Measurements from ENCODE around the gene DHRSX.
"Not testable (repeated sequence)": the region's sequence is repeated elsewhere in the genome, so short reads cannot be mapped to it uniquely, and the experiment has no call there.

DHRSX gene

DNA sequence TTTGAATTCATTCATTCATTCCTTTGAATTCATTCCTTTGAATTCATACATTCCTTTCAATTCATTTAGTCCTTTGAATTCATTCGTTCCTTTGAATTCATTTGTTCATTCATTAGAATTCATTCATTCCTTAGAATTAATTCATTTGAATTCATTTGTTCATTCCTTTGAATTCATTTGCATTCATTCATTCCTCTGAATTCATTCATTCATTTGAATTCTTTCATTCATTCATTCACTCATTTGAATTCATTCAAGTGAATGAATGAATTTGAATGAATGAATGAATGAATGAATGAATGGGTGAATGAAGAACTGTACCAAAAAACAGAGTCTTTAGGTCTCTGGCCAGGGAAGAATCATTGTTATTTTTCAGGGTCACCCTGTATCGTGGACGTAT, 216.6 kb downstream of the DHRSX start:
- H3K9me3 ChIP-seq (ENCODE audit: control insufficient read depth in 1 of 2, low read length in 2 of 2) = no peaks in the 10 kb centered on the region
- H3K36me3 ChIP-seq (ENCODE audit: control insufficient read depth in 1 of 2, insufficient read depth in 2 of 2, low read length in 2 of 2) = no peaks in the 10 kb centered on the region
- no peaks in the 10 kb centered on the region for H3K4me1 ChIP-seq (ENCODE audit: control insufficient read depth in 1 of 2, insufficient read depth in 2 of 2, low read length in 2 of 2)
- no peak overlapping the region for H3K27ac ChIP-seq (ENCODE audit: low read length)
- no peak overlapping the region for H3K4me3 ChIP-seq (ENCODE audit: low read depth in 1 of 2, low read length in 2 of 2)
- no peaks in the 10 kb centered on the region for H3K27me3 ChIP-seq (ENCODE audit: low read depth, low read length)

DNA sequence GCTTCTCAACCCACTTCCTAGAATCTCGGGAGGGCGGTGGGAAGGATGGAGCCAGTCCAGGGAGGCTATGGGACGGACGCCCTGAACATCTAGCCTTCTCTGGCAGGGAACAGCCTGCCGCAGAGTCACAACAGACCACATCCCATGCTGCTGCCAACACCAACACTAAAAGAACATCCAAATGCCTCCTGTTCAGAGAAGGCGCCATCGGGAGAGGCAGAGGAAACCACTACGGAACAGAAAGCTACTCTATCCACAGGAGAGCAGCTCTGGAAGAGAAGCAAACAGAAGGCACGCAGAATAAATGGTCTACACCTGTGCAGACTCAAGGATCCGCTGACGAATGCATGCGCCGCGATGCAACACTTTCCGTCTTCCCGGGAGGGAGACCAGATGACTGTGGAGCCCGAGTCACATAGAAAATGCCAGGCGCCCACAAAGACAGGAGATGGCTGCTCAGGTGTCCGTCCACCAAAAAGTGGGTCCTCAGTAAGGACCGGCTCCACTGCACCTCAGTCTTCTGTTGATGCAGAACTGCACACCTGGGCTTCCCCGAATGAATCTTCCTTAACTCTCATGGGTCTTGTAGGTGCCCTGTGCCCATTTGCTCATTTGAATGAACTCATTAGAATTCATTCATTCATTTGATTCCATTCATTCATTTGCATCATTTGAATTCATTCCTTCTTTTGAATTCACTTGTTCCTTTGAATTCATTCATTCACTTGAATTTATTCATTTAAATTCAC, 217.5 kb downstream of the DHRSX start:
- no peak overlapping the region for H3K4me3 ChIP-seq (ENCODE audit: low read depth in 1 of 2, low read length in 2 of 2)
- H3K9me3 ChIP-seq (ENCODE audit: control insufficient read depth in 1 of 2, low read length in 2 of 2) = no peaks in the 10 kb centered on the region
- no peak overlapping the region for H3K27ac ChIP-seq (ENCODE audit: low read length)
- no peaks in the 10 kb centered on the region for H3K36me3 ChIP-seq (ENCODE audit: control insufficient read depth in 1 of 2, insufficient read depth in 2 of 2, low read length in 2 of 2)
- no peaks in the 10 kb centered on the region for H3K27me3 ChIP-seq (ENCODE audit: low read depth, low read length)
- H3K4me1 ChIP-seq (ENCODE audit: control insufficient read depth in 1 of 2, insufficient read depth in 2 of 2, low read length in 2 of 2) = no peaks in the 10 kb centered on the region

DNA sequence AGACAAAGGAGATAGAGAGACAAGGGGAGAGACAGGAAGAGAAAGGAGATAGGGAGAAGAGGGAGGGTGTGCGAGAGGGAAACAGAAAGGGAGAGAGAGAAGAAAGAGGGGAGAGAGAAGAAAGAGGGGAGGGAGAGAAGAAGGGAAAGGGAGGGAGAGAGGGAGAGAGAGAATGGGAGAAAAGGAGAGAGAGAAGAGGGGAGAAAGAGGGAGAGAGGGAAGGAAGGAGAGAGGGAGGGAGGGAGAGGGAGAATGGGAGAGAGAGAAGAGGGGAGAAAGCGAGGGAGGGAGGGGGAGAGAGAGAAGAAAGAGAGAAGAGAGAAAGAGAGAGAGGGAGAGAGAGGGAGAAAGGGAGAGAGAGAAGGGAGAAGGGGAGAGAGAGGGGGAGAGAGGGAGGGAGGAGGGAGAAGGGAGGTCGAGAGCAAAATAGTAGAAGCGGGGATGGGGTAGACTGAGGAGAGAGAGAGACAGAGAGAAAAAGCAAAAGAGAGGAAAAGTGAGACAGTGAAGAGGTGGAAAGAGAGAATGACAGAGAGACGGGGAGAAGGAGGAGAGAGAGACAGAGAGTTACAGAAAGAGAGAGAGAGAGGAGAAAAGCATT, 218.2 kb downstream of the DHRSX start:
- H3K27ac ChIP-seq (ENCODE audit: low read length) = no peak overlapping the region

DNA sequence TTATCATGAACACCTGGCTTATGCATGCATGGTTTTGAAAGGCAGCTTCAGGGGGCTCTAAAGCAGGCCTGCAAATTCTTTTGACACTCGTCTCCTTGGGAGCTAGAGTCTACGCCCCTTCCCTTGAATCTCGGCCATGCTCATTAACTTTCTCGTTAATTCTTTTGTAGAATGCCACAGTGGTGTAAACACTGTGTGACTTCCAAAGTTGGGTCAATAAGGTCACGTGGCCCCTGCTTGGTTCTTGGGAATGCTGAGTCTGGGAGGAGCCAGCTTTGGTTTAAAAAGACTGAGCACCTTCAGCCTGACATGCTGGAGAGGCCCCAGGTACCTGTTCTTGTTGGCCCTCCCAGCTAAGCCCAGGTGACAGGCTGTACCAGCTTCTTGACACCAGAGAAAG, 228.4 kb downstream of the DHRSX start:
- Histone ChIP-seq H3K4me1 (ENCODE audit: control insufficient read depth in 1 of 2, insufficient read depth in 2 of 2, low read length in 2 of 2) (no peaks in the 10 kb centered on the region), H3K36me3 (ENCODE audit: control insufficient read depth in 1 of 2, insufficient read depth in 2 of 2, low read length in 2 of 2) (peaks cover 3% of the 10 kb centered on the region in 2 donors), H3K9me3 (ENCODE audit: control insufficient read depth in 1 of 2, low read length in 2 of 2) (no peaks in the 10 kb centered on the region), H3K27me3 (ENCODE audit: low read depth, low read length) (no peaks in the 10 kb centered on the region), H3K4me3 (ENCODE audit: low read depth in 1 of 2, low read length in 2 of 2) (no peak overlapping the region), H3K27ac (ENCODE audit: low read length) (no peak overlapping the region)

More for the DNA sequence above, 218.2 kb downstream of the DHRSX start:
- no peaks in the 10 kb centered on the region for H3K4me1 ChIP-seq (ENCODE audit: control insufficient read depth in 1 of 2, insufficient read depth in 2 of 2, low read length in 2 of 2)
- H3K4me3 ChIP-seq (ENCODE audit: low read depth in 1 of 2, low read length in 2 of 2) = no peak overlapping the region
- no peaks in the 10 kb centered on the region for H3K27me3 ChIP-seq (ENCODE audit: low read depth, low read length)
- H3K9me3 ChIP-seq (ENCODE audit: control insufficient read depth in 1 of 2, low read length in 2 of 2) = no peaks in the 10 kb centered on the region
- no peaks in the 10 kb centered on the region for H3K36me3 ChIP-seq (ENCODE audit: control insufficient read depth in 1 of 2, insufficient read depth in 2 of 2, low read length in 2 of 2)

DNA sequence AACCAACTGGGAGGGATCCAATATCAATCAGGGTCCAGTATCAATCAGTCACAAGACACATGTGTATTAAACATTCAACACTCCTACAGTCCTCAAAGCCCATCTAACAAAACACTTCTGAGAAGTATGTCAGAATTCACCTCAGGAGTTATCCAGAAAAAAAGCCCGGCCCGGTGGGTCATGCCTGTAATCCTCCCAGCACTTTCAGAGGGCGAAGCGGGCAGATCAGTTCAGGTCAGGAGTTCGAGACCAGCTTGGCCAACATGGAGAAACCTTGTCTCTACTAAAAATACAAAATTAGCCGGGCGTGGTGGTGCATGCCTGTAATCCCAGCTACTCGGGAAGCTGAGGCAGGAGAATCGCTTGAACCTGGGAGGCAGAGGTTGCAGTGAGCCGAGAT, 229.2 kb downstream of the DHRSX start:
- H3K27ac ChIP-seq (ENCODE audit: low read length); H3K27me3 ChIP-seq (ENCODE audit: low read depth, low read length); H3K36me3 ChIP-seq (ENCODE audit: control insufficient read depth in 1 of 2, insufficient read depth in 2 of 2, low read length in 2 of 2); H3K4me3 ChIP-seq (ENCODE audit: low read depth in 1 of 2, low read length in 2 of 2); H3K4me1 ChIP-seq (ENCODE audit: control insufficient read depth in 1 of 2, insufficient read depth in 2 of 2, low read length in 2 of 2); H3K9me3 ChIP-seq (ENCODE audit: control insufficient read depth in 1 of 2, low read length in 2 of 2): not testable (repeated sequence)

DNA sequence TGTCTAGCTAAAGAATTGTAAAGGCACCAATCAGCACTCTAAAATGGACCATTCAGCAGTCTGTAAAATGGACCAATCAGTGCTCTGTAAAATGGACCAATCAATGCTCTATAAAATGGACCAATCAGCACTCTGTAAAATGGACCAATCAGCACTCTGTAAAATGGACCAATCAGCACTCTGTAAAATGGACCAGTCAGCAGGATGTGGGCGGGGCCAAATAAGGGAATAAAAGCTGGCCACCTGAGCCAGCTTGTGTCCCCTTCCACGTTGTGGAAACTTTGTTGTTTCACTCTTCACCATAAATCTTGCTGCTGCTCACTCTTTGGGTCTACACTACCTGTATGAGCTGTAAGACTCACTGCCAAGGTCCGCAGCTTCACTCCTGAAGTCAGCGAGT, 230.0 kb downstream of the DHRSX start:
- not testable (repeated sequence) for H3K27me3 ChIP-seq (ENCODE audit: low read depth, low read length); H3K4me3 ChIP-seq (ENCODE audit: low read depth in 1 of 2, low read length in 2 of 2); H3K27ac ChIP-seq (ENCODE audit: low read length); H3K4me1 ChIP-seq (ENCODE audit: control insufficient read depth in 1 of 2, insufficient read depth in 2 of 2, low read length in 2 of 2); H3K9me3 ChIP-seq (ENCODE audit: control insufficient read depth in 1 of 2, low read length in 2 of 2)
- H3K36me3 ChIP-seq (ENCODE audit: control insufficient read depth in 1 of 2, insufficient read depth in 2 of 2, low read length in 2 of 2) = peaks cover 3 to 13% of the 10 kb centered on the region in 2 donors

DNA sequence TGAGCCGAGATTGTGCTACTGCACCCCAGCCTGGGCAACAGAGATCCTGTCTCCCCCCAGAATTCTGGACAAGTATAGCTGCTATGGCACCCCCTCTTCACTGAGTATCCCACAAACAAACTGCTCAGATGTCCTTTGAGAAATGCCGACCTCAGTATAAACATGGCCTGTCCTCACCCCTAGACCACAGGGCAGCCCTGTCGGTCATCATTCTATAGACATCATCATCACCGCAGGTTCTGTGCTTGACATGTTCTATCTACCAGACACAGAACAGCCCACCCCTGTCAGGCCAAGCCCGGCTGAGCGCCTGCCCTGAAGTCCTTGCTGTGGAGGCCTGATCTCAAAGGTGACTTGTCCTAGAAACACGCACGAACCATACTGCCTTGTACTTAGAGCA, 232.9 kb downstream of the DHRSX start:
- no peak overlapping the region for H3K27ac ChIP-seq (ENCODE audit: low read length)
- peaks cover 0 to 1% of the 10 kb centered on the region in 2 donors for H3K4me1 ChIP-seq (ENCODE audit: control insufficient read depth in 1 of 2, insufficient read depth in 2 of 2, low read length in 2 of 2)
- H3K27me3 ChIP-seq (ENCODE audit: low read depth, low read length) = no peaks in the 10 kb centered on the region
- peaks cover 3 to 19% of the 10 kb centered on the region in 2 donors for H3K36me3 ChIP-seq (ENCODE audit: control insufficient read depth in 1 of 2, insufficient read depth in 2 of 2, low read length in 2 of 2)
- H3K4me3 ChIP-seq (ENCODE audit: low read depth in 1 of 2, low read length in 2 of 2) = no peak overlapping the region
- no peaks in the 10 kb centered on the region for H3K9me3 ChIP-seq (ENCODE audit: control insufficient read depth in 1 of 2, low read length in 2 of 2)

DNA sequence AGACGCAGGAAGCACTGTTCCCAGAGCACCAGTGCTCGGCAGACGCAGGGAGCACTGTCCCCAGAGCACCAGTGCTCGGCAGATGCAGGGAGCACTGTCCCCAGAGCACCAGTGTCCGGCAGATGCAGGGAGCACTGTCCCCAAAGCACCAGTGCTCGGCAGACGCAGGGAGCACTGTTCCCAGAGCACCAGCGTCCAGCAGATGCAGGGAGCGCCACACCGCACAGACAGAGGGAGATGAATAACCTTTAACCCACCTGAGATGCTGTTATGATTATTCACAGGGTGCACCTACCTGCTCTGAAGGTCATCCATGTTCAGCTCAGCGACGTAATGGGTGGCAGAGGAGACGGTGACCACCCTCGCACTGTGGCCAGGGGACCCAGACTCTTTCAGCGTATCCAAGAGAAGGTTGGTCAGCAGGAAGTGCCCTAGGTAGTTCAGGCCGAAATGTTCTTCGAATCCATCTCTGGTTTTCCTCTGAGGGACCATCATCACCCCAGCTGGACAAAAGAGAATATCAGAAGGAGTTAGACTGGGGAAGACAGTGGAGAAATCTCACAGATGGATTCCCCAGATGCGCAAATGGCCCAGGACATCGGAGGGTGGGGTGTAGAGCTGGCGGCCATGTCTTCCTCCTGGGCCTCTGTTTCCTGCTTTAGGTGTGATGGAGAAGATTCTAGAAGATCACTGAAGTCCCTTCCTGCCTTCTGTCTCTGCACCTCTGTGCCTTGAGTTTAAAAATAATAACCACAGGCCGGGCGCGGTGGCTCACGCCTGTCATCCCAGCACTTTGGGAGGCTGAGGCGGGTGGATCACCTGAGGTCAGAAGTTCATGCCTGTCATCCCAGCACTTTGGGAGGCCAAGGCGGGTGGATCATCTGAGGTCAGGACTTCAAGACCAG, 234.1 kb downstream of the DHRSX start:
- Histone ChIP-seq H3K9me3 (ENCODE audit: control insufficient read depth in 1 of 2, low read length in 2 of 2) (no peaks in the 10 kb centered on the region), H3K27me3 (ENCODE audit: low read depth, low read length) (no peaks in the 10 kb centered on the region), H3K27ac (ENCODE audit: low read length) (no peak overlapping the region), H3K4me1 (ENCODE audit: control insufficient read depth in 1 of 2, insufficient read depth in 2 of 2, low read length in 2 of 2) (peaks cover 0 to 6% of the 10 kb centered on the region in 2 donors), H3K4me3 (ENCODE audit: low read depth in 1 of 2, low read length in 2 of 2) (no peak overlapping the region), H3K36me3 (ENCODE audit: control insufficient read depth in 1 of 2, insufficient read depth in 2 of 2, low read length in 2 of 2) (peaks cover 3 to 19% of the 10 kb centered on the region in 2 donors)

DNA sequence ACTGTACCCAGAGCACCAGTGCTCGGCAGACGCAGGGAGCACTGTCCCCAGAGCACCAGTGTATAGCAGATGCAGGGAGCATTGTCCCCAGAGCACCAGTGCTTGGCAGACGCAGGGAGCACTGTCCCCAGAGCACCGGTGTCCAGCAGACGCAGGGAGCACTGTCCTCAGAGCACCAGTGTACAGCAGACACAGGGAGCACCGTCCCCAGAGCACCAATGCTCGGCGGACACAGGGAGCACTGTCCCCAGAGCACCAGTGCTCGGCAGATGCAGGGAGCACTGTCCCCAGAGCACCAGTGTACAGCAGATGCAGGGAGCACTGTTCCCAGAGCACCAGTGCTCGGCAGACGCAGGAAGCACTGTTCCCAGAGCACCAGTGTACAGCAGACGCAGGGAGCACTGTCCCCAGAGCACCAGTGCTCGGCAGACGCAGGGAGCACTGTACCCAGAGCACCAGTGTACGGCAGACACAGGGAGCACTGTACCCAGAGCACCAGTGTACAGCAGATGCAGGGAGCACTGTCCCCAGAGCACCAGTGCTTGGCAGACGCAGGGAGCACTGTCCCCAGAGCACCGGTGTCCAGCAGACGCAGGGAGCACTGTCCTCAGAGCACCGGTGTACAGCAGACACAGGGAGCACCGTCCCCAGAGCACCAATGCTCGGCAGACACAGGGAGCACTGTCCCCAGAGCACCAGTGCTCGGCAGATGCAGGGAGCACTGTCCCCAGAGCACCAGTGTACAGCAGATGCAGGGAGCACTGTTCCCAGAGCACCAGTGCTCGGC, 234.9 kb downstream of the DHRSX start:
- H3K36me3 ChIP-seq (ENCODE audit: control insufficient read depth in 1 of 2, insufficient read depth in 2 of 2, low read length in 2 of 2) = peaks cover 0 to 19% of the 10 kb centered on the region in 2 donors
- H3K9me3 ChIP-seq (ENCODE audit: control insufficient read depth in 1 of 2, low read length in 2 of 2); H3K4me3 ChIP-seq (ENCODE audit: low read depth in 1 of 2, low read length in 2 of 2); H3K27me3 ChIP-seq (ENCODE audit: low read depth, low read length); H3K27ac ChIP-seq (ENCODE audit: low read length); H3K4me1 ChIP-seq (ENCODE audit: control insufficient read depth in 1 of 2, insufficient read depth in 2 of 2, low read length in 2 of 2): not testable (repeated sequence)

DNA sequence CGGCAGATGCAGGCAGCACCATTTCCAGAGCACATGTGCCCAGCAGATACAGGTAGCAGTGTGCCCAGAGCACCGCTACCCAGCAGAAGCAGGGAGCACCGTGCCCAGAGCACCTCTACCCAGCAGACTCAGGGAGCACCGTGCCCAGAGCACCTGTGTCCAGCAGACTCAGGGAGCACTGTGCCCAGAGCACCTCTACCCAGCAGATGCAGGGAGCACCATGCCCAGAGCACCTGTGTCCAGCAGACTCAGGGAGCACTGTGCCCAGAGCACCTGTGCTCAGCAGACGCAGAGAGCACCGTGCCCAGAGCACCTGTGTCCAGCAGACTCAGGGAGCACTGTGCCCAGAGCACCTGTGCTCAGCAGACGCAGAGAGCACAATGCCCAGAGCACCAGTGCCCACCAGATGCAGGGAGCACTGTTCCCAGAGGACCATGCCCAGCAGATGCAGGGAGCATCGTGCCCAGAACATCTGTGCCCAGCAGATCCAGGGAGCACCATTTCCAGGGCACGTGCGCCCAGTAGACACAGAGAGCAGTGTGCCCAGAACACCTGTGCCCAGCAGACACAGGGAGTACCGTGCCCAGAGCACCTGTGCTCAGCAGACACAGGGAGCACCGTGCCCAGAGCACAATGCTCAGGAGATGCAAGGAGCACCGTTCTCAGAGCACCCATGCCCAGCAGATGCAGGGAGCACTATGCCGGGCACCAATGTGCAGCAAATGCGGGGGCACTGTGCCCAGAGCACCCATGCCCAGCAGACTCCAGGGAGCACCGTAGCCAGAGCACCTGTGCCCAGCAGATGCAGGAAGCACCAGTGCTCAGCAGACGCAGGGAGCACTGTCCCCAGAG, 236.4 kb downstream of the DHRSX start:
- H3K36me3 ChIP-seq (ENCODE audit: control insufficient read depth in 1 of 2, insufficient read depth in 2 of 2, low read length in 2 of 2) = peaks cover 0 to 19% of the 10 kb centered on the region in 2 donors
- no peaks in the 10 kb centered on the region for H3K27me3 ChIP-seq (ENCODE audit: low read depth, low read length)

More for the DNA sequence above, 236.4 kb downstream of the DHRSX start:
- no peak overlapping the region for H3K4me3 ChIP-seq (ENCODE audit: low read depth in 1 of 2, low read length in 2 of 2)
- no peaks in the 10 kb centered on the region for H3K9me3 ChIP-seq (ENCODE audit: control insufficient read depth in 1 of 2, low read length in 2 of 2)
- no peak overlapping the region for H3K27ac ChIP-seq (ENCODE audit: low read length)
- peaks cover 0 to 6% of the 10 kb centered on the region in 2 donors for H3K4me1 ChIP-seq (ENCODE audit: control insufficient read depth in 1 of 2, insufficient read depth in 2 of 2, low read length in 2 of 2)
